RWPE2 (cell line): ENCODE measurements around the gene PCK2.

Experiments used
- ATAC-seq: fragments of 200-7000 bp; cut with Tn5 transposase; 3 replicates; pipeline ENCODE4 v1.9.1; 2021; ENCODE audit warnings: low read depth
- DNase-seq: peaks from one replicate; pipeline ENCODE4 v3.0.0-alpha.2; 2020; ENCODE audit warnings: low spot score
- H3K27ac ChIP-seq: fragments of 450-650 bp; 2 replicates; pipeline ENCODE4 v1.5.1; 2017; ENCODE audit warnings: mild to moderate bottlenecking; ENCODE audit not compliant: poor library complexity, severe bottlenecking
- H3K27me3 ChIP-seq: fragments of 250-450 bp; sonication (Bioruptor Pico); 2 replicates; pipeline ENCODE4 v1.5.1; 2021; ENCODE audit warnings: mild to moderate bottlenecking, moderate library complexity; ENCODE audit not compliant: insufficient read depth, poor library complexity, severe bottlenecking
- H3K36me3 ChIP-seq: fragments of 250-450 bp; sonication (Bioruptor Pico); 2 replicates; pipeline ENCODE4 v1.5.1; 2020; ENCODE audit warnings: low read depth, mild to moderate bottlenecking, moderate library complexity
- H3K4me1 ChIP-seq: fragments of 250-450 bp; sonication (Bioruptor Pico); 2 replicates; pipeline ENCODE4 v1.5.1; 2021; ENCODE audit warnings: mild to moderate bottlenecking, moderate library complexity; ENCODE audit not compliant: insufficient read depth, poor library complexity, severe bottlenecking
- H3K4me3 ChIP-seq: fragments of 250-450 bp; sonication (Bioruptor Pico); 2 replicates; pipeline ENCODE4 v1.5.1; 2021; ENCODE audit warnings: mild to moderate bottlenecking, moderate library complexity; ENCODE audit not compliant: severe bottlenecking
- H3K9me3 ChIP-seq: fragments of 250-450 bp; sonication (Bioruptor Pico); 2 replicates; pipeline ENCODE4 v1.5.1; 2021; ENCODE audit warnings: mild to moderate bottlenecking, moderate library complexity; ENCODE audit not compliant: severe bottlenecking
- CTCF ChIP-seq: fragments of 450-650 bp; IDR thresholded peaks from one replicate; pipeline ENCODE4 v1.5.1; 2017; ENCODE audit warnings: mild to moderate bottlenecking, moderate library complexity; ENCODE audit not compliant: poor library complexity, severe bottlenecking

PCK2 gene

GRCh38 chr14:24080142-24080530 is 14.0 kb upstream of the PCK2 start:
- no peak for TF ChIP-seq CTCF
- Histone ChIP-seq H3K36me3 (no peaks in the 10 kb centered on the region), H3K4me1 (no peaks in the 10 kb centered on the region), H3K9me3 (no peaks in the 10 kb centered on the region), H3K4me3 (no peak overlapping the region), H3K27ac (no peak overlapping the region), H3K27me3 (no peaks in the 10 kb centered on the region)
- DNase-seq (peak; percentile 55), ATAC-seq (no peak)

- Histone ChIP-seq H3K9me3 (no peaks in the 10 kb centered on the region), H3K36me3 (no peaks in the 10 kb centered on the region), H3K4me1 (no peaks in the 10 kb centered on the region), H3K4me3 (peak overlapping the region; percentile 43), H3K27ac (no peak overlapping the region), H3K27me3 (no peaks in the 10 kb centered on the region)
- TF ChIP-seq CTCF, result no peak
- ATAC-seq (peak; percentile 78), DNase-seq (peak; percentile 66)
These were observed 13.0 kb upstream of the PCK2 start for GRCh38 chr14:24080888-24081738.

GRCh38 chr14:24081739-24082211 is 12.3 kb upstream of the PCK2 start:
- ATAC-seq (no peak), DNase-seq (peak; percentile 53)
- H3K4me1 ChIP-seq, result no peaks in the 10 kb centered on the region
- H3K27me3 ChIP-seq, result no peaks in the 10 kb centered on the region
- no peak overlapping the region for H3K27ac ChIP-seq
- peak overlapping the region; percentile 43 for H3K4me3 ChIP-seq
- no peak for TF ChIP-seq CTCF
- H3K36me3 ChIP-seq, result no peaks in the 10 kb centered on the region
- H3K9me3 ChIP-seq, result no peaks in the 10 kb centered on the region

GRCh38 chr14:24082411-24083080 is 11.6 kb upstream of the PCK2 start:
- no peak overlapping the region for H3K4me3 ChIP-seq
- no peak overlapping the region for H3K27ac ChIP-seq
- TF ChIP-seq CTCF, result no peak
- H3K27me3 ChIP-seq, result no peaks in the 10 kb centered on the region
- no peaks in the 10 kb centered on the region for H3K9me3 ChIP-seq
- ATAC-seq (no peak), DNase-seq (peak; percentile 62)
- no peaks in the 10 kb centered on the region for H3K4me1 ChIP-seq
- H3K36me3 ChIP-seq, result no peaks in the 10 kb centered on the region
